Astrocyte (in vitro differentiated cells and primary cell): ENCODE data around the gene RBM48.

Experiments
- EZH2 ChIP-seq: IDR thresholded peaks from 2 replicates; pipeline ENCODE4 v1.6.1; 2012; ENCODE audit warnings: mild to moderate bottlenecking, low read length, inconsistent platforms; ENCODE audit not compliant: insufficient read depth
- TF ChIP-seq, protein P1 (sequence below): IDR thresholded peaks from 2 replicates; pipeline ENCODE4 v1.5.1; 2011; ENCODE audit warnings: low read depth, mild to moderate bottlenecking, inconsistent platforms, low read length, moderate library complexity; ENCODE audit not compliant: insufficient read depth

DNA sequence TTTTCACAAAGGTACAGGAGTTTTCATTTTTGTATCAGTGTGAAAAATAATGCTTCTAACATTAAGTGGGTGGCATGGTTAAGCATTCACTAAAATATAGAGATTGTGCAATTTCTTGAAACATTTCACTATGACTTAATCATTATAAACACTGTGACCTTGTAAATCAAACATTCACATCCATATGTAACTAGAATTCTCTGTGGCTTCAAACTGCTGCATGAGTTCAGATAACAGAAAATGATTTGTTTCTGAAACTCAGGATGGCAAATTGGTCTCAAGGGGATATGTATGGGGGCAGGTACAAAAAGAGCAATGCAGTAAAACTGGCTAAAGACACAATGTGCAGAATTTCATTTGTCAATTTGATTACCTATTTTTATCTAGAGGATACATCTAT, 57.8 kb downstream of the RBM48 start:
- TF ChIP-seq, protein P1, sequence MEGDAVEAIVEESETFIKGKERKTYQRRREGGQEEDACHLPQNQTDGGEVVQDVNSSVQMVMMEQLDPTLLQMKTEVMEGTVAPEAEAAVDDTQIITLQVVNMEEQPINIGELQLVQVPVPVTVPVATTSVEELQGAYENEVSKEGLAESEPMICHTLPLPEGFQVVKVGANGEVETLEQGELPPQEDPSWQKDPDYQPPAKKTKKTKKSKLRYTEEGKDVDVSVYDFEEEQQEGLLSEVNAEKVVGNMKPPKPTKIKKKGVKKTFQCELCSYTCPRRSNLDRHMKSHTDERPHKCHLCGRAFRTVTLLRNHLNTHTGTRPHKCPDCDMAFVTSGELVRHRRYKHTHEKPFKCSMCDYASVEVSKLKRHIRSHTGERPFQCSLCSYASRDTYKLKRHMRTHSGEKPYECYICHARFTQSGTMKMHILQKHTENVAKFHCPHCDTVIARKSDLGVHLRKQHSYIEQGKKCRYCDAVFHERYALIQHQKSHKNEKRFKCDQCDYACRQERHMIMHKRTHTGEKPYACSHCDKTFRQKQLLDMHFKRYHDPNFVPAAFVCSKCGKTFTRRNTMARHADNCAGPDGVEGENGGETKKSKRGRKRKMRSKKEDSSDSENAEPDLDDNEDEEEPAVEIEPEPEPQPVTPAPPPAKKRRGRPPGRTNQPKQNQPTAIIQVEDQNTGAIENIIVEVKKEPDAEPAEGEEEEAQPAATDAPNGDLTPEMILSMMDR, result no peak
- no peak for TF ChIP-seq EZH2
